GM21528 (cell line): ENCODE results near the gene FYCO1.

Experiments used
- ATAC-seq: cut with Tn5 transposase; IDR thresholded peaks from one replicate; pipeline ENCODE4 v1.9.1; 2021; ENCODE audit warnings: mild to moderate bottlenecking, moderate library complexity; ENCODE audit not compliant: unreplicated experiment, low FRiP score

The FYCO1 gene

GRCh38 chr3:45947361-45947760, 48.3 kb downstream of the FYCO1 start:
- ATAC-seq: no peak

GRCh38 chr3:45946875-45947274, 48.7 kb downstream of the FYCO1 start:
- ATAC-seq: no peak

GRCh38 chr3:45946307-45946706, 49.3 kb downstream of the FYCO1 start:
- no peak for ATAC-seq

- ATAC-seq: no peak
Measured at GRCh38 chr3:45944830-45945620, 50.6 kb downstream of the FYCO1 start.

- no peak for ATAC-seq
Measured at GRCh38 chr3:45943207-45943846, 52.3 kb downstream of the FYCO1 start, which contains the start of gene CXCR6. CXCR6 (plus strand) TSS chr3:45943464; CDS start chr3:45946482, 3,018 bp downstream.

GRCh38 chr3:45942051-45942825, 53.4 kb downstream of the FYCO1 start:
- ATAC-seq: no peak

- no peak for ATAC-seq
Measured at GRCh38 chr3:45940781-45941365, 54.8 kb downstream of the FYCO1 start.

GRCh38 chr3:45940004-45940780, 55.4 kb downstream of the FYCO1 start:
- no peak for ATAC-seq

- no peak for ATAC-seq
Measured at GRCh38 chr3:45939341-45939771, 56.3 kb downstream of the FYCO1 start.

GRCh38 chr3:45938864-45939263, 56.8 kb downstream of the FYCO1 start:
- no peak for ATAC-seq

- no peak for ATAC-seq
Measured at GRCh38 chr3:45938043-45938435, 57.6 kb downstream of the FYCO1 start.

- ATAC-seq: no peak
Measured at GRCh38 chr3:45937206-45938042, 58.2 kb downstream of the FYCO1 start.

GRCh38 chr3:45936261-45936660, 59.4 kb downstream of the FYCO1 start:
- no peak for ATAC-seq

GRCh38 chr3:45933591-45933990, 62.0 kb downstream of the FYCO1 start:
- ATAC-seq: no peak

GRCh38 chr3:45932112-45932511, 63.5 kb downstream of the FYCO1 start:
- ATAC-seq: no peak

- ATAC-seq: no peak
Measured at GRCh38 chr3:45931496-45931895, 64.1 kb downstream of the FYCO1 start.

GRCh38 chr3:45929042-45929679, 66.5 kb downstream of the FYCO1 start:
- ATAC-seq: no peak

- no peak for ATAC-seq
Measured at GRCh38 chr3:45927881-45928280, 67.7 kb downstream of the FYCO1 start.

- no peak for ATAC-seq
Measured at GRCh38 chr3:45923755-45924154, 71.9 kb downstream of the FYCO1 start.
